Stimulated activated CD8-positive, alpha-beta memory T cell treated with anti-CD3 and anti-CD28 coated beads, Interleukin-15, amount 100 ng/mL, for 4 hours (primary cell): ENCODE data around the gene IGSF9B.

Source experiments
- DNase-seq, 2 donors: peaks; one replicate each; pipeline ENCODE4 v3.0.0-alpha.2; 2020; ENCODE audit warnings: low read depth in 2 of 2

IGSF9B gene

GRCh38 chr11:133900176-133901105 lies 56.3 kb downstream of the IGSF9B start:
- no peak for DNase-seq

DNA sequence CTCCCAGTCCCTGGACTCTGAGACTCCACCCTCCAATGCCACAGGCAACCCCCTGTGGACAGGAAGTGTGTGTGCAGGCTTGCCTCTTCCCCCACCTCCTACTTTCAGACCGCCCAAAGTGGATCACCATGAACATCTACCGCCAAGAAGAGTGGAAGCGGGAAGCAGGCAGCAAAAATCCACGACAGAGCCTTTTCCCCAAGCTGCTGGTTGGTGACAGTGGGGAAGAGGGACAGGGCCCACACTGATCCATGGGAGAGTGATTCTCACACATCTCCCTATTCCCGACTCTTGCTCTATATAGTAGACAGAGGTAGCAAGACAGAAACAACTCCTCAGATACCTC lies 58.0 kb downstream of the IGSF9B start:
- no peak for DNase-seq

- no peak for DNase-seq
Measured at GRCh38 chr11:133898031-133898769, 58.6 kb downstream of the IGSF9B start.

DNA sequence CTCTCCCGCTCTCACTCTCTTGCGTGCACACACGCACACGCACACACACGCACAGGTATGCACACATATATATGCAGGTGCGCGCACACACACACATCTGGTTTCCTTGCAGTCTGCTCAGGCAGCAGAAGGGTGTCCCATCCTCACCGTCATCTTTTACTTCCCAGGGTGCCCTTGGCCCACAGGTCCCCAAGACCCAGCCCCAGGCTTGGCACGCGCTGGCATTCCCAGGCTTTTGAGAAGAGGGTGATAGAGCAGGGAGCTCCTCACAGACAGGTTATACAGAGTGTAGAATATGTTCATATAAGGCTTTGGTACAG lies 59.5 kb downstream of the IGSF9B start:
- DNase-seq: no peak

GRCh38 chr11:133896642-133897330 lies 60.0 kb downstream of the IGSF9B start:
- DNase-seq: no peak

DNA sequence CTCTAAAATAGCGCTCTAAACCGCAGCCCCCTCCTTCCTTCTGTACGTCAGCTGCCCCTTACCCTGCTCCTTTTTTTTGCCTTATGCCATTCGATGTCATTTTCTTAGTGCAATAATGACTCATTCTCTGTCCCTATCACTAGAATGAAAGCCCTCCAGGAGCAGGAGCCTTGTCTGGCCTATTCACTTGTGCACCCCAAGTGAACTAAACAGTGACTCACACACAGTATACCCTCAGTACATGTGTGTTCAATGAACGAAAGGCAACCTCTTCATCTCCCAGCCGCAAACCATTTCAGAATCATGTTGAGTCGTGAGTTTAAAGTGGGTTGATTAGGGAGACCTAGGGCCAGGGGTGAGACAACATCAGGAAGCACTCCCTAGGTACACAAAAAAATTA lies 60.7 kb downstream of the IGSF9B start:
- DNase-seq: no peak

GRCh38 chr11:133895551-133895950 lies 61.2 kb downstream of the IGSF9B start:
- no peak for DNase-seq

- no peak for DNase-seq
Measured at GRCh38 chr11:133895061-133895479, 61.7 kb downstream of the IGSF9B start.

DNA sequence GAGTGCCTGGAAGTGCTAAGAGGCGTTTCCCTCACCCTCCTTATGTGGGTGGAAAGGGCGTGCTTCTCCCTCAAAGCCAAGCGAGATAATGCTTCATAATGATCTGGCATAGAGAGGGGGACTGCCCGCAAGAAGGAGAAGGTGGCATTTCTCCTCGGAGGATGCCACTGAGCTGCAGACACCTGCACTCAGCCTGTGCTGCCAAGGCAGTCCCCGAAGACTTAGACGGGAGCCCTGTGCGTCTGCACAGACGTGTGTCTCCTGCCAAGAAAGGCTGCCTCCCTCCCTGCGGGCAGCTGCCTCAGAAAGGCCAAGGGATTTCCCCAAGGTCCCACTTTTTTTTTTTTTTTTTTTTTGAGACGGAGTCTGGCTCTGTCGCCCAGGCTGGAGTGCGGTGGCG lies 63.4 kb downstream of the IGSF9B start:
- no peak for DNase-seq

GRCh38 chr11:133892584-133893380 lies 64.0 kb downstream of the IGSF9B start:
- DNase-seq: no peak

GRCh38 chr11:133892126-133892525 lies 64.6 kb downstream of the IGSF9B start:
- no peak for DNase-seq

- no peak for DNase-seq
Measured at GRCh38 chr11:133889893-133890292, 66.9 kb downstream of the IGSF9B start.

GRCh38 chr11:133889188-133889587 lies 67.6 kb downstream of the IGSF9B start:
- DNase-seq: no peak

- DNase-seq: no peak
Measured at GRCh38 chr11:133887692-133888332, 69.0 kb downstream of the IGSF9B start.

DNA sequence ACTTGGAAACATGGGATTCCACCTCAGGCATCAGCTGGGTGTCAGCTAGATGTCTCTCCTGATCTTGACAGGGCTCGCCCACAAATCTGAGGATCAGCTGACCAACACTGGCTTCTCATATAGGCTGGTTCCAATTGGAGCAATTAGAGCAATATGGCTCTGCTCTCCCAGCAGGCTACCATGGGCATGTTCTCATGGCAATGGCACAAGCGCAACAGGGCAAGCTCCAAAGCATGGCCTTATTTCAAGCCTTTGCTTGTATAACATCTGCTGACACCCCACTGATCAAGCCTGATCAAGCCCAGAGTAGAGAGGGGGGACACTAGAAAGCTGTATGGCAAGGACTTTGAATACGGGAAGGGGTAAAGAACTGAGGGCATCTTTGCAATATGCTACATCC lies 70.7 kb downstream of the IGSF9B start:
- DNase-seq: no peak

GRCh38 chr11:133872160-133872559 lies 84.6 kb downstream of the IGSF9B start:
- DNase-seq: no peak

DNA sequence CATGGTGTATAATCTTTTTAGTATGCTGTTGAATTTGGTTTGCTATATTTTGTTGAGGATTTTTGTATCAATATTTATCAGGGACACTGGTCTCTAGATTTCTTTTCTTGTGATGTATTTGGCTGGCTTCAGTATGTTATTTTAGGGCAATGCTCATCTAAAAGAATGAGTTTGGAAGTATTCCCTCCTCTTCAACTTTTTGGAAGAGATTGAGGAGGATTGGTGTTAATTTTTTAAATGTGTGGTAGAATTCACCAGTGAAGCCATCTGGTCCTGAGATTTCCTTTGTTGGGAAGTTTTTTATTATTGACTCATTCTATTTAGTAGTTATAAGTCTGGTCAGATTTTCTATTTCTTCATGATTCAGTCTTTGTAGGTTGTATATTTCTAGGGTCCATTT lies 89.3 kb downstream of the IGSF9B start:
- DNase-seq: no peak

DNA sequence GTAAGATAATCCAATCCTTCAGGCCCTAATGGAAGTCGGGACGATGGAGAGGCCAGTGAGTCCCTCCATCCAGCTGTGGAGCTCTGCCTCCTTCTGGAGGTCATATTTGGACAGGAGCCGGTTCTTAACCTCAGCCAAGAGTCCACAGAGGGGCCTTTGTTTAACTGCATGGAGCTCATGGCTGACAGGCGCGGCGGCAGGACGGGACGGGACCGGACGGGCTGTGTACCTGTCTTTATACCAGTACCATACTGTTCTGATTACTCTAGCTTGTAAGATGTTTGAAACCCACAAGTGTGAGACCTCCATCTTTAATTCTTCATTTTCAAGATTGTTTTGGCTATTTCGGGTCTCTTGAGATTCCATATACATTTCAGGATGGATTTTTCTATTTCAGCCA lies 91.3 kb downstream of the IGSF9B start:
- no peak for DNase-seq

DNA sequence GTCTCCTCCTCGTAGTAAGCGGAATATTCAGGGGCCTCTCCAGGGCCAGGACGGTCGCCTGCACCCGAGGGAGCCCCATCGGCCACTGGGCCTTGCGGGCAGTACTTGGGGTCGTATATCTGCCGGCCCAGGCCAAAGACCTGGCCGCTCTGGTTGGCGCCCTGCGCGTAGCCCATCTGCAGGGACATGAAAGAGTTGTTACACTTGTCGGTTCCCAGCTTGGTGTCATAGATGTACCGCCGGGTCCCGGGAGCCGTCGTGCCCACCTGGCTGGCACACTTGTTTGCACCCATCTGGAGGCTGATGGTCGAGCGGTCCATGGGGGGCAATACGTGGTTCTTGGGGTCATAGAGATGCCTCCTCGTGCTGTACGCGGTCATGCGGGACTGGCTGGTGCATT lies 92.0 kb downstream of the IGSF9B start:
- DNase-seq: no peak

- no peak for DNase-seq
Measured at GRCh38 chr11:133860151-133860550, 96.6 kb downstream of the IGSF9B start.
